Stimulated activated naive CD8-positive, alpha-beta T cell treated with anti-CD3 and anti-CD28 coated beads, Interleukin-15, Interleukin-2, amounts not matched to agents 100 ng/mL and 50 ng/mL, for 24 hours (primary cell): Measurements from ENCODE around the gene CACNA2D3.

Source experiments
- H3K27ac Mint-ChIP-seq: one replicate; pipeline ENCODE4 v1.8.0; 2021; ENCODE audit warnings: mild to moderate bottlenecking, mixed read lengths
- H3K27me3 Mint-ChIP-seq: one replicate; pipeline ENCODE4 v1.8.0; 2021; ENCODE audit warnings: mixed read lengths
- H3K36me3 Mint-ChIP-seq: one replicate; pipeline ENCODE4 v1.8.0; 2021; ENCODE audit warnings: low read depth, mixed read lengths
- H3K4me1 Mint-ChIP-seq: one replicate; pipeline ENCODE4 v1.8.0; 2021; ENCODE audit warnings: low read depth, mixed read lengths
- H3K4me3 Mint-ChIP-seq: one replicate; pipeline ENCODE4 v1.8.0; 2021; ENCODE audit warnings: mild to moderate bottlenecking, mixed read lengths
- H3K9me3 Mint-ChIP-seq: one replicate; pipeline ENCODE4 v1.8.0; 2021; ENCODE audit warnings: mixed read lengths

The CACNA2D3 gene

GRCh38 chr3:54733106-54734006, 611.0 kb downstream of the CACNA2D3 start:
- H3K4me3 Mint-ChIP-seq, result no peak overlapping the region
- H3K27ac Mint-ChIP-seq, result no peak overlapping the region
- no peaks in the 10 kb centered on the region for H3K36me3 Mint-ChIP-seq
- no peaks in the 10 kb centered on the region for H3K27me3 Mint-ChIP-seq
- peaks cover 11% of the 10 kb centered on the region for H3K9me3 Mint-ChIP-seq
- H3K4me1 Mint-ChIP-seq, result no peaks in the 10 kb centered on the region

GRCh38 chr3:54736459-54736858, 614.1 kb downstream of the CACNA2D3 start:
- no peaks in the 10 kb centered on the region for H3K27me3 Mint-ChIP-seq
- no peaks in the 10 kb centered on the region for H3K36me3 Mint-ChIP-seq
- no peak overlapping the region for H3K27ac Mint-ChIP-seq
- H3K4me1 Mint-ChIP-seq, result no peaks in the 10 kb centered on the region
- no peak overlapping the region for H3K4me3 Mint-ChIP-seq
- H3K9me3 Mint-ChIP-seq, result peaks cover 5% of the 10 kb centered on the region

- H3K4me3 Mint-ChIP-seq, result no peak overlapping the region
- H3K9me3 Mint-ChIP-seq, result peaks cover 10% of the 10 kb centered on the region
- H3K4me1 Mint-ChIP-seq, result no peaks in the 10 kb centered on the region
- no peaks in the 10 kb centered on the region for H3K27me3 Mint-ChIP-seq
- no peaks in the 10 kb centered on the region for H3K36me3 Mint-ChIP-seq
- no peak overlapping the region for H3K27ac Mint-ChIP-seq
Observed at GRCh38 chr3:54743755-54744154, 621.4 kb downstream of the CACNA2D3 start.

GRCh38 chr3:54744291-54744690, 621.9 kb downstream of the CACNA2D3 start:
- H3K36me3 Mint-ChIP-seq, result no peaks in the 10 kb centered on the region
- H3K27ac Mint-ChIP-seq, result no peak overlapping the region
- no peaks in the 10 kb centered on the region for H3K4me1 Mint-ChIP-seq
- no peak overlapping the region for H3K4me3 Mint-ChIP-seq
- H3K9me3 Mint-ChIP-seq, result peaks cover 10% of the 10 kb centered on the region
- H3K27me3 Mint-ChIP-seq, result no peaks in the 10 kb centered on the region

GRCh38 chr3:54745843-54746242, 623.5 kb downstream of the CACNA2D3 start:
- Mint-ChIP-seq H3K36me3 (no peaks in the 10 kb centered on the region), H3K4me1 (no peaks in the 10 kb centered on the region), H3K4me3 (no peak overlapping the region)

GRCh38 chr3:54746722-54747121, 624.4 kb downstream of the CACNA2D3 start:
- Mint-ChIP-seq H3K27me3 (no peaks in the 10 kb centered on the region), H3K36me3 (no peaks in the 10 kb centered on the region), H3K9me3 (peaks cover 16% of the 10 kb centered on the region), H3K4me3 (no peak overlapping the region), H3K27ac (no peak overlapping the region), H3K4me1 (no peaks in the 10 kb centered on the region)

More at GRCh38 chr3:54745843-54746242, 623.5 kb downstream of the CACNA2D3 start:
- H3K27ac Mint-ChIP-seq, result no peak overlapping the region
- no peaks in the 10 kb centered on the region for H3K27me3 Mint-ChIP-seq
- H3K9me3 Mint-ChIP-seq, result peaks cover 10% of the 10 kb centered on the region

DNA sequence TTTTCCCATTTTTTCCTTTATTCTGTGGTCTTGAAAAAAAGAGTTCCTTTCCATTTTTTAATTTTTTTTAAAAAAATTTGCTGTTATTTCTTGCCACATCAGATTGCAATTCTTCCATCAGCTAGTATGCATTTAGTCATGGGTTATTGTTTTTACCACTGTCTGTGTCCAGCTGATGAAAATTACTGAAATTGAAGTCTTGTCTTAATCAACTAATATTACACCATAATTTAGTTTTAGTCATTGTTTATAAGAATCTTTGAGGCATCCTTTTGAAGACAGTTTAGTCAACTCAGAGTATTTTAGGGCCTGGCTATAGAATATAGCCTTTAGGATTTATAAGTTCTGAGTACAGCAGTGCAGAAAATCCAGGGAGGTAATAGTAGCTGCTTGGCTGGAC, 633.4 kb downstream of the CACNA2D3 start:
- Mint-ChIP-seq H3K27ac (no peak overlapping the region), H3K4me1 (no peaks in the 10 kb centered on the region), H3K9me3 (peaks cover 6% of the 10 kb centered on the region), H3K36me3 (no peaks in the 10 kb centered on the region), H3K27me3 (no peaks in the 10 kb centered on the region), H3K4me3 (no peak overlapping the region)

DNA sequence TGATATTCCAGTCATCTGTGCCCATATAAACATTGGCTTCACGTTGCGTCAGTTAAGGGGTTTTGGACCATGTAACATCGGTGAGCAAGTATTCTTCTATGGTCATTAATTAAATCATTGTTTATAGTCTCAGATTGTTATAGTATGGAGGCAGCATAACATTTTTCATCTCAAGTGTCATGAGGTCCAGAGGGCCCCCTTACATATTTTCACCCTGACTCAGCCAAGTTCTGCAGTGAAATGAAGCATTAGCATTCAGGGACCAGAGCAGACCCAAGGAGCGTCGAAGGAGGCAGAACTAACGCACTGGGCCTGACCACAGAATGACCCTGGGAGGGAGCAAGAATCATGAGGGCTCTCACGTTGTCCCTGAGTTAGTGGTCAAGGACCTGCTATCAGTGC, 634.0 kb downstream of the CACNA2D3 start:
- Mint-ChIP-seq H3K4me1 (no peaks in the 10 kb centered on the region), H3K27me3 (no peaks in the 10 kb centered on the region), H3K27ac (no peak overlapping the region), H3K9me3 (peaks cover 2% of the 10 kb centered on the region), H3K4me3 (no peak overlapping the region), H3K36me3 (no peaks in the 10 kb centered on the region)

DNA sequence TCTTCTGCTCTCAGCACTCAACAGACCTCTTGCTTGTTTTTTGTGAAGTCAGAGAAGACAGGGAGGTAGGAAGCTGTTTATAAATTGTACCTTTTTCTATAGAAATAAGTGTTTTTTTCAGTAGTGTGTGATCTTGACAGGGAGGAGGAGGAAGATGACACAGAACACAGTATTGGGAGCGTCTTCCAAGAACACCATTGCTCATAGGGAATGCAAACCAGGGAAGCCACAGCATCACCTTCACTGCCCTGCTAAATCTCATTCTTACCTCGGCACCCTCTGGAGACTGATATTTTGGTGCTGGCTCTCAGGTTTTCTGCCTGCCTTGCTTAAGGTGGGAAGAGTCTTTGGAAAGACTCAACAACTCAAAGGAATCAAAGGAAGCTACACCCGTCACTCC, 636.1 kb downstream of the CACNA2D3 start:
- Mint-ChIP-seq H3K4me3 (no peak overlapping the region), H3K27ac (no peak overlapping the region), H3K9me3 (no peaks in the 10 kb centered on the region), H3K4me1 (no peaks in the 10 kb centered on the region), H3K27me3 (no peaks in the 10 kb centered on the region), H3K36me3 (no peaks in the 10 kb centered on the region)

- no peak overlapping the region for H3K27ac Mint-ChIP-seq
- no peaks in the 10 kb centered on the region for H3K9me3 Mint-ChIP-seq
Observed at GRCh38 chr3:54759166-54759565, 636.8 kb downstream of the CACNA2D3 start.

DNA sequence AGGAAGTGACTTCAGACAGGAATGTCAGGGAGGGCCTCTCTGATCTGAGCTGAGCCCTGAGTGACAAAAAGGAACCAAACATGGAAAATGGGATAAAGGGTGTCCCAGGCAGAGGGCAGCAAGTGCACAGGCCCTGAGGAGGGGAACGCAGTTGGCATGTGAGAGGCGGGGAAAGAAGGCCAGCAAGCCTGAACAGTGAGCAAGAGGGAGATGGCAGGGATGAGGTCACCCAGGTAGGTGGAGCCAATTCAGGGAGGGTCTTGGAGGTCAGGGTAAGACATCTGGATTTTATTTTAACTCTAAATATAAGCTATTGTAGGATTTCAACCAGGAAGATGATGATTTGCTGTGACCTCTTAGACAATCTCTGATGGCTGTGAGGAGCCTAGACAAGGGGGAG, 637.8 kb downstream of the CACNA2D3 start:
- Mint-ChIP-seq H3K36me3 (no peaks in the 10 kb centered on the region), H3K4me1 (no peaks in the 10 kb centered on the region), H3K4me3 (no peak overlapping the region), H3K9me3 (no peaks in the 10 kb centered on the region), H3K27me3 (no peaks in the 10 kb centered on the region), H3K27ac (no peak overlapping the region)

More at GRCh38 chr3:54759166-54759565, 636.8 kb downstream of the CACNA2D3 start:
- no peaks in the 10 kb centered on the region for H3K27me3 Mint-ChIP-seq
- no peaks in the 10 kb centered on the region for H3K36me3 Mint-ChIP-seq
- no peaks in the 10 kb centered on the region for H3K4me1 Mint-ChIP-seq
- no peak overlapping the region for H3K4me3 Mint-ChIP-seq

DNA sequence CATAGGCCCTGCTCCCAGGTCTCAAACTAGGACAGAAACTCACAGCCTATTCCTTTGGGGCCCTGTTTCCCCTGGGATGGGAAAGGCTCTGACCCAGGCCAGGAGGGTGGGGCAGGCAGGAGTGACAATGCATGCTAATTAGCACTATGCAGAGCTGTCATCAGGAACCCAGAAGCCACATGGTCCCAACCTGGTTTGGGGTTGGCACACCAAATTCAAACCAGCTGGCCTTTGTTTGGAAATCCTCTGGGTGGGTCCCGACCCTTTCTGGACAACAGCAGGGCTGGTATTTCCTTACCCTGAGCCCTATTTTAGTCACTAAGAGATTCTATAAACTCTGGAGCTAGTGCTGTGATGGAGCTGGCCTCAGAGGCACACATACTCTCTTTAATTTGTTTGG, 639.3 kb downstream of the CACNA2D3 start:
- Mint-ChIP-seq H3K36me3 (no peaks in the 10 kb centered on the region), H3K4me1 (no peaks in the 10 kb centered on the region), H3K27me3 (no peaks in the 10 kb centered on the region), H3K27ac (no peak overlapping the region), H3K9me3 (no peaks in the 10 kb centered on the region), H3K4me3 (no peak overlapping the region)

DNA sequence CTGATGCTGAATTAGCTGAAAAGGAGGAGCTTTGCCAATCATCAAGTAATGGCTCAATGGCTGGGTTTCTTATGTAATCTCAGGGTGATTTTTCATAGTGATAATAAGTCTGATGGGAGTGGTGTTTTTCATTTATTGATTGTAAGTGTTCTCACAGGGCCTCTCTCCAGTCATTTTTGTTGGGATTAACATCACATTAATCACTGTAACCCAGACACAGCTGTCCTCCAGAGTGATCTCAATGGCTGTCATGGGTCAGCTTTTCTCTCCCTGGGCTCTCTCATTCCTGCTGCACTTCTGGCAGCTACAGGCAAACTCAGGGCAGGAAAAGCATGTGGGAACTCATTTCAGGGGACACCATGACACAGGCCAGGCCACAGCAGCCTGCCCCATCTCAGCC, 642.6 kb downstream of the CACNA2D3 start:
- Mint-ChIP-seq H3K4me1 (no peaks in the 10 kb centered on the region), H3K9me3 (no peaks in the 10 kb centered on the region), H3K4me3 (no peak overlapping the region), H3K36me3 (no peaks in the 10 kb centered on the region), H3K27ac (no peak overlapping the region), H3K27me3 (no peaks in the 10 kb centered on the region)

- Mint-ChIP-seq H3K9me3 (no peaks in the 10 kb centered on the region), H3K27ac (no peak overlapping the region), H3K4me1 (no peaks in the 10 kb centered on the region), H3K4me3 (no peak overlapping the region), H3K36me3 (no peaks in the 10 kb centered on the region), H3K27me3 (no peaks in the 10 kb centered on the region)
Observed at GRCh38 chr3:54771050-54771449, 648.7 kb downstream of the CACNA2D3 start.

DNA sequence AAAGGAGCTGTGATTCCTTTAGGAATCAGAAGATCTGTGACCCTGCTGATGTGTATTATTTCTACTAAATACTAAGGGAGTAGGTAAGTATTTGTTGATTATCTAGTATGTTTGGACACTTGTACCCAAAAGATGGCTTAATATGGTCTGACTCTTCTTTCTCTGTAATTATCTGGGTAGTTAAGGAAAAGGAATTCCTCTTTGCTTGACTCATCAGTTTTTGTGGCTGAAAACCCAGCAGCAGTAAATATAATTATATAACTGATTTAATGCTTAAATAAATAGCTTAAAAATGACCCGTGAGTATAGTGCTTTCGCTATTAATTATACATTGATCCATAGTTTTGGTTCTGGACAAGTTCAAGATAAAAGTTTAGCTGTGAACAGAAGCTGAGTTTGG, 649.7 kb downstream of the CACNA2D3 start:
- Mint-ChIP-seq H3K27ac (no peak overlapping the region), H3K4me1 (no peaks in the 10 kb centered on the region), H3K9me3 (no peaks in the 10 kb centered on the region), H3K27me3 (no peaks in the 10 kb centered on the region), H3K36me3 (no peaks in the 10 kb centered on the region), H3K4me3 (no peak overlapping the region)

DNA sequence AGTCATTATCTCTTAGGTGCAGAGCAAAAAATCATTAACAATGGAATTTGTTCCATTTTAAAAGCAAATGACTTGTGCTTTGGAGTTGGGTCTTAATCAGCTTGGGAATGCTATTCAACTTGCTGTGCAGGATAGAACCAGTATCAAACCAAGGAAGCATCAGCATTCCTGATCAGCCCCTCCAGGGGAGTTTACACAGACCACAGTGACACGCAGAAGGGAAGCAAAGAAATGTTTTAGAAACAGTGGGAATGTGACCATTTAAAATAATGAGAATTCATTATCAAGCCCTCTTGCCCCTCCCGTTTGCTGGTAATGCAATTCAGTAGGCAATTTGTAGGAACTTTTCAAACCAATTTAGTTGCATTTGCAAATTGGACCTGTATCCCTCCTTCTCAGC, 650.4 kb downstream of the CACNA2D3 start:
- H3K4me1 Mint-ChIP-seq, result no peaks in the 10 kb centered on the region
- no peaks in the 10 kb centered on the region for H3K9me3 Mint-ChIP-seq
- H3K27ac Mint-ChIP-seq, result no peak overlapping the region
- H3K27me3 Mint-ChIP-seq, result no peaks in the 10 kb centered on the region
- H3K4me3 Mint-ChIP-seq, result no peak overlapping the region
- no peaks in the 10 kb centered on the region for H3K36me3 Mint-ChIP-seq
